ENCODE results near the gene QSOX1.

Gene QSOX1

GRCh38 chr1:180246579-180246978, 91.9 kb downstream of the QSOX1 start:
- peaks cover 11 to 23% of the 10 kb centered on the region in 2 donors for H3K27me3 ChIP-seq (ENCODE audit: control insufficient read depth in 1 of 2, insufficient read depth in 2 of 2, low read length in 2 of 2)
- no peak overlapping the region for H3K4me3 ChIP-seq (ENCODE audit: low read length in 2 of 2)
- no peaks in the 10 kb centered on the region for H3K36me3 ChIP-seq (ENCODE audit: control insufficient read depth in 2 of 2, insufficient read depth in 2 of 2, low read length in 2 of 2)
- no peak overlapping the region for H3K9ac ChIP-seq (ENCODE audit: low read length in 2 of 2)
- H3K27ac ChIP-seq (ENCODE audit: low read length): no peak overlapping the region
- H3K9me3 ChIP-seq (ENCODE audit: control insufficient read depth in 2 of 2, low read length in 2 of 2): no peaks in the 10 kb centered on the region
- H3K4me1 ChIP-seq (ENCODE audit: control insufficient read depth, insufficient read depth, low read length): no peaks in the 10 kb centered on the region

DNA sequence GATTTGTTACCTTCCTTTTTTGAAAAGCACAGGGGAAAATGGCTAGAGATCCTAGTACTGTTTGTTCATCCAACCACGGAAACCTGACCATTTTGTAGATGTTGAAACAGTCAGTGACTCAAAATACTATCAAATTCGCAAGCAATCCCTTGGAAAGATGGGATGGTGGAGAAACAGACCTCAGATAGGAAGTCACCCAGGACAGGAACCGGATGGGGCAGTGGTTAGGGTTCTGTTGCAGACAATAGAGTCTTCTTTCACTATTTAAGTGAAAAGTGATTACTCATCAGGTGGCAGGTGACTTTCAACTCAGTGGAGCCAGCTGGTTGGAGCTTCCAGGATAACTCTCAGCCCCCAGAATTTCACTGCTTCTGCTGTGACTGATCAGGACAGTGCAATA, 92.4 kb downstream of the QSOX1 start:
- Histone ChIP-seq H3K9ac (ENCODE audit: low read length in 2 of 2) (no peak overlapping the region), H3K27me3 (ENCODE audit: control insufficient read depth in 1 of 2, insufficient read depth in 2 of 2, low read length in 2 of 2) (peaks cover 7 to 21% of the 10 kb centered on the region in 2 donors), H3K4me1 (ENCODE audit: control insufficient read depth, insufficient read depth, low read length) (no peaks in the 10 kb centered on the region), H3K4me3 (ENCODE audit: low read length in 2 of 2) (no peak overlapping the region), H3K27ac (ENCODE audit: low read length) (no peak overlapping the region), H3K9me3 (ENCODE audit: control insufficient read depth in 2 of 2, low read length in 2 of 2) (no peaks in the 10 kb centered on the region), H3K36me3 (ENCODE audit: control insufficient read depth in 2 of 2, insufficient read depth in 2 of 2, low read length in 2 of 2) (no peaks in the 10 kb centered on the region)

- H3K9me3 ChIP-seq (ENCODE audit: control insufficient read depth in 2 of 2, low read length in 2 of 2): no peaks in the 10 kb centered on the region
- no peak overlapping the region for H3K4me3 ChIP-seq (ENCODE audit: low read length in 2 of 2)
- H3K27me3 ChIP-seq (ENCODE audit: control insufficient read depth in 1 of 2, insufficient read depth in 2 of 2, low read length in 2 of 2): peaks cover 2 to 22% of the 10 kb centered on the region in 2 donors
- no peak overlapping the region for H3K27ac ChIP-seq (ENCODE audit: low read length)
- H3K9ac ChIP-seq (ENCODE audit: low read length in 2 of 2): no peak overlapping the region
- H3K36me3 ChIP-seq (ENCODE audit: control insufficient read depth in 2 of 2, insufficient read depth in 2 of 2, low read length in 2 of 2): no peaks in the 10 kb centered on the region
- no peaks in the 10 kb centered on the region for H3K4me1 ChIP-seq (ENCODE audit: control insufficient read depth, insufficient read depth, low read length)
Measured at GRCh38 chr1:180247580-180247979, 92.9 kb downstream of the QSOX1 start.

GRCh38 chr1:180248176-180248575, 93.5 kb downstream of the QSOX1 start:
- Histone ChIP-seq H3K9ac (ENCODE audit: low read length in 2 of 2) (no peak overlapping the region), H3K27me3 (ENCODE audit: control insufficient read depth in 1 of 2, insufficient read depth in 2 of 2, low read length in 2 of 2) (peaks cover 2 to 22% of the 10 kb centered on the region in 2 donors), H3K4me1 (ENCODE audit: control insufficient read depth, insufficient read depth, low read length) (no peaks in the 10 kb centered on the region), H3K4me3 (ENCODE audit: low read length in 2 of 2) (no peak overlapping the region), H3K9me3 (ENCODE audit: control insufficient read depth in 2 of 2, low read length in 2 of 2) (no peaks in the 10 kb centered on the region), H3K36me3 (ENCODE audit: control insufficient read depth in 2 of 2, insufficient read depth in 2 of 2, low read length in 2 of 2) (no peaks in the 10 kb centered on the region), H3K27ac (ENCODE audit: low read length) (no peak overlapping the region)

DNA sequence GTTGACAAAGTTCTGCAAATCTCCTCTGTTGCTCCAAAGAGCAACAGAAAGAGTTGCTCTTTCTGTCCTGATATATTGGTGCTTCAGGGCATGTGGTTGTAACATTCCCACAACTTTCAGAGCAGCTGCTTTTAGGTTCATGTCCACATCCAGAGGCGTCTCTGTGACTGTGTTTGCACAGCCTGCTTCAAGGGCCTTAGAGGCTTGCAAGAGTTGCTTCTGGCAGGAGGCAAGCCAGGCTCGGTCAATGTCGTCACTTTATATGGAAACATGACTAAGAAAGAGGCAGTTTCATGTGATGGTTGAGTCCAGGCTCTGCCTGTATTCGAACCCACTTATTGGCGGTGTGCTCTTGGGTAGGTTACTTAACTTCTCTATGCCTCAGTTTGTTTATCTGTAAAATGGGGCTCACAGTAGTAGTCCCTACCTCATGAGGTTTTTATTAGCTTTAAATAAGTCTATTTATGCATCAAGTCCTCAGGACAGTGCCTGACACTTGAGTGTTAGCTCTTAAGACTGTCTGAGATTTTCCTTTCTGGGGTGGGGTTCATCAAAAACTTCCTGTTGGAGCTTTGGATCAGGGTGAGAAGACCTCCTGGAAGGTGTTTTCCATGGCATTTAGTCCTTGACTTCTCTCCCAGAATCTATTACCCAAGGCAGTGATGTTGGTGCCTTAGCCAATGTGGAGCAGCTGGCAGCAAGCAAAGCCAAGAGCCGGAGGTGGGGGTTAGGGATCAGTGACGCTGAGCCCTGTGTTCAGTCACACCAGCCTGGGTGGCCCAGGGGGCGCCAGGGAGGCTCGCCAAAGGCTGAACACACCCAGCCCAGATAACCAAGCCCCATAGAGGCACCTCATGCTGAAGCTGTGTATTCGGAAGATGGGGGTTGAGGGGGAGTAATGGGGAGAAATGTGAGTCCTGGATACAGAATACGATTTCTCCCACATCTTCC, 94.3 kb downstream of the QSOX1 start:
- no peaks in the 10 kb centered on the region for H3K4me1 ChIP-seq (ENCODE audit: control insufficient read depth, insufficient read depth, low read length)
- H3K27me3 ChIP-seq (ENCODE audit: control insufficient read depth in 1 of 2, insufficient read depth in 2 of 2, low read length in 2 of 2): peaks cover 7 to 26% of the 10 kb centered on the region in 2 donors
- H3K27ac ChIP-seq (ENCODE audit: low read length): no peak overlapping the region
- H3K36me3 ChIP-seq (ENCODE audit: control insufficient read depth in 2 of 2, insufficient read depth in 2 of 2, low read length in 2 of 2): no peaks in the 10 kb centered on the region
- H3K9me3 ChIP-seq (ENCODE audit: control insufficient read depth in 2 of 2, low read length in 2 of 2): no peaks in the 10 kb centered on the region
- H3K4me3 ChIP-seq (ENCODE audit: low read length in 2 of 2): no peak overlapping the region
- no peak overlapping the region for H3K9ac ChIP-seq (ENCODE audit: low read length in 2 of 2)

GRCh38 chr1:180249725-180250498, 95.2 kb downstream of the QSOX1 start:
- H3K36me3 ChIP-seq (ENCODE audit: control insufficient read depth in 2 of 2, insufficient read depth in 2 of 2, low read length in 2 of 2): no peaks in the 10 kb centered on the region
- no peak overlapping the region for H3K4me3 ChIP-seq (ENCODE audit: low read length in 2 of 2)
- H3K27ac ChIP-seq (ENCODE audit: low read length): no peak overlapping the region
- H3K27me3 ChIP-seq (ENCODE audit: control insufficient read depth in 1 of 2, insufficient read depth in 2 of 2, low read length in 2 of 2): peaks cover 14 to 34% of the 10 kb centered on the region in 2 donors
- H3K9me3 ChIP-seq (ENCODE audit: control insufficient read depth in 2 of 2, low read length in 2 of 2): no peaks in the 10 kb centered on the region
- no peak overlapping the region for H3K9ac ChIP-seq (ENCODE audit: low read length in 2 of 2)
- no peaks in the 10 kb centered on the region for H3K4me1 ChIP-seq (ENCODE audit: control insufficient read depth, insufficient read depth, low read length)

DNA sequence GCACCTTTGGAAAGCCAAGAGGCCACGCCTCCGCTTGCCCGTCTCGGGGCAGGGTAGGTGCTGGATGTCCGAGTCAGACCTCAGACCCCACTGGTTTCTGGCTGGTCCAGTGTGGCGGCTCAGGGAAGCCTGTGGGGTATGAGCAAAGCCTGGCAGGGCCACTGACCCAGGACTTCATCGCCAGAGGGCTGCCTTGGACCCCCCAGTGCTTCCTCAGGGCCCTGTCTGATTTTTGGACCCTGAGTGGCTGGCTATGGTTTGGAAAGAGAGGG, 95.8 kb downstream of the QSOX1 start:
- no peak overlapping the region for H3K9ac ChIP-seq (ENCODE audit: low read length in 2 of 2)
- H3K4me1 ChIP-seq (ENCODE audit: control insufficient read depth, insufficient read depth, low read length): no peaks in the 10 kb centered on the region
- no peaks in the 10 kb centered on the region for H3K36me3 ChIP-seq (ENCODE audit: control insufficient read depth in 2 of 2, insufficient read depth in 2 of 2, low read length in 2 of 2)
- H3K9me3 ChIP-seq (ENCODE audit: control insufficient read depth in 2 of 2, low read length in 2 of 2): no peaks in the 10 kb centered on the region
- H3K27me3 ChIP-seq (ENCODE audit: control insufficient read depth in 1 of 2, insufficient read depth in 2 of 2, low read length in 2 of 2): peaks cover 19 to 36% of the 10 kb centered on the region in 2 donors
- H3K27ac ChIP-seq (ENCODE audit: low read length): no peak overlapping the region
- H3K4me3 ChIP-seq (ENCODE audit: low read length in 2 of 2): no peak overlapping the region

GRCh38 chr1:180250883-180251509, 96.3 kb downstream of the QSOX1 start:
- no peak overlapping the region for H3K27ac ChIP-seq (ENCODE audit: low read length)
- H3K36me3 ChIP-seq (ENCODE audit: control insufficient read depth in 2 of 2, insufficient read depth in 2 of 2, low read length in 2 of 2): no peaks in the 10 kb centered on the region
- no peaks in the 10 kb centered on the region for H3K9me3 ChIP-seq (ENCODE audit: control insufficient read depth in 2 of 2, low read length in 2 of 2)
- H3K27me3 ChIP-seq (ENCODE audit: control insufficient read depth in 1 of 2, insufficient read depth in 2 of 2, low read length in 2 of 2): peaks cover 24 to 37% of the 10 kb centered on the region in 2 donors
- H3K9ac ChIP-seq (ENCODE audit: low read length in 2 of 2): no peak overlapping the region
- no peak overlapping the region for H3K4me3 ChIP-seq (ENCODE audit: low read length in 2 of 2)
- H3K4me1 ChIP-seq (ENCODE audit: control insufficient read depth, insufficient read depth, low read length): no peaks in the 10 kb centered on the region

DNA sequence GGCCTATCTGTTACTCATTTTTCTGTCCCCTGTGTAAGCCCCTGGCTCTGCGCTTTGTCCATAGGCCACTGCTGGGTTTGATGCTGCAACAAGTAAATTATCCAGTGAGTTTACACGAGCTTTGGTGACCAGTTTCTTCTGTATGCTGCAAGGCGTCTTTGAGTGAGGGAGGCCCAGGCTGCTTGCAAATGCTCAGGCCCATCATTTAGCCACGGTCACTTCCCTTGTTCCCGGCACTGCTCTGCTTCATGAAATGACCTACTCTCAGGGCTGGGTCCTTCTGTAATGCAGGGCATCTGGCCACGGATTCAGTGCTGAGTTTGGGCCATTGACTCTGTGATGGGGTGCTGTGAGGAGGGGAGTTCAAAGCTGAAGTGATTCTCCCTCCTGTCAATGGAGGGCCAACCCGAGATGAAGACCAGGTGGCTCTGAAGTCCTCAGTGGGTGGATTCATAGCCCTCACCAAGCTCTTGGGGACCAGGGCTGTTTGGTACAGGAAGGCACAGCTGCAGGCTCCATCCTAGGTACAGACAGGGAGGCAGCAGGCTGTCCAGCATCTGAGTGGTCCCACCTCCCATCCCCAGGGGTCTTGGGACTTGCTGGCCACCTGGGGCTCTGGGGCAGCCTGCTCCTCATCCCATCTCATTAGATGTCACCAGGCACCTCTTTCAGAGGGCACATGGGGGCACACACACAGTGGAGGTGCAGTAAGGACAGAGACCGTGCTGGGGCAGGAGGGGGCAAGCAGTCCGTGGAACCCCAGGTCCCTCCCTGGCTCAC, 97.0 kb downstream of the QSOX1 start:
- no peak overlapping the region for H3K27ac ChIP-seq (ENCODE audit: low read length)
- H3K36me3 ChIP-seq (ENCODE audit: control insufficient read depth in 2 of 2, insufficient read depth in 2 of 2, low read length in 2 of 2): no peaks in the 10 kb centered on the region
- no peak overlapping the region for H3K4me3 ChIP-seq (ENCODE audit: low read length in 2 of 2)
- H3K27me3 ChIP-seq (ENCODE audit: control insufficient read depth in 1 of 2, insufficient read depth in 2 of 2, low read length in 2 of 2): peaks cover 31 to 44% of the 10 kb centered on the region in 2 donors
- no peaks in the 10 kb centered on the region for H3K9me3 ChIP-seq (ENCODE audit: control insufficient read depth in 2 of 2, low read length in 2 of 2)
- no peak overlapping the region for H3K9ac ChIP-seq (ENCODE audit: low read length in 2 of 2)
- no peaks in the 10 kb centered on the region for H3K4me1 ChIP-seq (ENCODE audit: control insufficient read depth, insufficient read depth, low read length)
